Ectodermal cell (in vitro differentiated cells): Measurements from ENCODE around the gene NHEJ1.
"Not testable (repeated sequence)": the region's sequence is repeated elsewhere in the genome, so short reads cannot be mapped to it uniquely, and the experiment has no call there.

ENCODE experiments used
- H3K27ac ChIP-seq: 2 replicates; pipeline ENCODE4 v1.7.0; 2013; ENCODE audit warnings: mild to moderate bottlenecking, low read depth, low read length; ENCODE audit not compliant: insufficient read depth, poor library complexity, severe bottlenecking
- H3K27me3 ChIP-seq: 2 replicates; pipeline ENCODE4 v1.7.0; 2013; ENCODE audit warnings: mild to moderate bottlenecking, low read length; ENCODE audit not compliant: insufficient read depth, control insufficient read depth, poor library complexity, severe bottlenecking
- H3K36me3 ChIP-seq: one replicate; pipeline ENCODE4 v1.7.0; 2013; ENCODE audit warnings: low read length; ENCODE audit not compliant: control insufficient read depth, insufficient read depth
- H3K4me1 ChIP-seq: one replicate; pipeline ENCODE4 v1.7.0; 2013; ENCODE audit warnings: low read length; ENCODE audit not compliant: control insufficient read depth, insufficient read depth
- H3K4me3 ChIP-seq: 2 replicates; pipeline ENCODE4 v1.7.0; 2013; ENCODE audit warnings: low read depth, low read length, control low read depth; ENCODE audit not compliant: insufficient read depth
- H3K9me3 ChIP-seq: 2 replicates; pipeline ENCODE4 v1.7.0; 2013; ENCODE audit warnings: mild to moderate bottlenecking, low read length, moderate library complexity; ENCODE audit not compliant: control insufficient read depth
- WGBS, 2 experiments: methylation state at CpG; one replicate each; pipeline ENCODE4 v1.1.7; 2013; ENCODE audit warnings: missing lambda C conversion rate in 2 of 2; 5-methylcytosine and 5-hydroxymethylcytosine counted together

NHEJ1 gene

GRCh38 chr2:219201331-219201730 lies 40.7 kb upstream of the NHEJ1 start:
- not testable (repeated sequence) for H3K9me3 ChIP-seq, H3K36me3 ChIP-seq, H3K4me1 ChIP-seq, H3K27me3 ChIP-seq, H3K4me3 ChIP-seq, H3K27ac ChIP-seq
- WGBS, 2 experiments, result 91% methylated on average over 20 to 21 of the region's 21 CpGs

- H3K27ac ChIP-seq, H3K36me3 ChIP-seq, H3K27me3 ChIP-seq, H3K4me3 ChIP-seq, H3K4me1 ChIP-seq, H3K9me3 ChIP-seq: not testable (repeated sequence)
- WGBS, 2 experiments, result 90% methylated on average over 24 to 26 of the region's 26 CpGs
Observed at GRCh38 chr2:219200502-219201326, 40.1 kb upstream of the NHEJ1 start.

GRCh38 chr2:219199470-219200211 lies 39.0 kb upstream of the NHEJ1 start:
- WGBS, 2 experiments, result 88 to 89% methylated on average over 10 to 12 of the region's 12 CpGs
- no peaks in the 10 kb centered on the region for H3K27me3 ChIP-seq
- H3K4me1 ChIP-seq, result no peaks in the 10 kb centered on the region
- no peak overlapping the region for H3K27ac ChIP-seq
- H3K36me3 ChIP-seq, result no peaks in the 10 kb centered on the region
- H3K9me3 ChIP-seq, result no peaks in the 10 kb centered on the region
- H3K4me3 ChIP-seq, result no peak overlapping the region

DNA sequence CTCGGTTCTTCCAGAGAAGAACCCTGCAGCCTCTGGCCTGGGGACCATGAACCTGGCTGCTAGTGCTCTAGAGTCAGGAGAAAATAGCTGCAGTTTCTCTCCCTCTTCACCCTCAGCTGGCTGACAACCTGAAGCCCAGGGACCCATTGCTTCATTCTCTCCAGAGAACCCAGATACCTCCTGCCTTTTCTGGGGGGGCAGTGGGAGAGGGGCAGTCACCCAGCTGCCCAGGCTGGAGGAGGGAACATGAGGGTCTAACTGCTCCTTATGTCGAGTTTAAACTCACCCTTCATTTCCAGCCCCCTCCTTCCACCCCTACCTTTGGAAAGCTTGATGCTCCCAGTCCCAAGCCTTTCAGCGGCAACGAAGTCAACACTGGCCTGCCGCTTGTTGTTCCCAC lies 38.4 kb upstream of the NHEJ1 start:
- Histone ChIP-seq H3K9me3 (no peaks in the 10 kb centered on the region), H3K27ac (no peak overlapping the region), H3K4me1 (no peaks in the 10 kb centered on the region), H3K36me3 (no peaks in the 10 kb centered on the region), H3K4me3 (no peak overlapping the region), H3K27me3 (no peaks in the 10 kb centered on the region)
- WGBS, 2 experiments, result 78 to 82% methylated on average over 5 of the region's 5 CpGs

DNA sequence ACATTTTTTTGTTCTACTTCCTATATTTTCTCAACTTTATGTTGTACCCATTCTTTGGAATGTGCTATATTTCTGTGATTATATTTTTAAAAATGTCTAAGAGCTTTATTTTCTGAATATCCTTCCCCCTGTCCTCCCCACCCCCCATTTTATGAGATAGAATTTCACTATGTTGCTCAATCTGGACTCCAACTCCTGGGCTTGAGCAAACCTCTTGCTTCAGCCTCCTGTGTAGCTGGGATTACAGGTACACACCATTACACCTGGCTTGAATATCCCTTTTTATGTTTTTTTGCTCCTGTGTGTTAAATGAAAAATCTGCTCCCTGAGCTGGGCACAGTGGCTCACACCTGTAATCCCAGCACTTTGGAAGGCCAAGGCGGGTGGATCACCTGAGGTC lies 36.8 kb upstream of the NHEJ1 start:
- 88 to 100% methylated on average over 1 of the region's 1 CpG for WGBS, 2 experiments
- no peaks in the 10 kb centered on the region for H3K9me3 ChIP-seq
- H3K27ac ChIP-seq, result no peak overlapping the region
- H3K4me1 ChIP-seq, result no peaks in the 10 kb centered on the region
- no peaks in the 10 kb centered on the region for H3K27me3 ChIP-seq
- no peaks in the 10 kb centered on the region for H3K36me3 ChIP-seq
- H3K4me3 ChIP-seq, result no peak overlapping the region

DNA sequence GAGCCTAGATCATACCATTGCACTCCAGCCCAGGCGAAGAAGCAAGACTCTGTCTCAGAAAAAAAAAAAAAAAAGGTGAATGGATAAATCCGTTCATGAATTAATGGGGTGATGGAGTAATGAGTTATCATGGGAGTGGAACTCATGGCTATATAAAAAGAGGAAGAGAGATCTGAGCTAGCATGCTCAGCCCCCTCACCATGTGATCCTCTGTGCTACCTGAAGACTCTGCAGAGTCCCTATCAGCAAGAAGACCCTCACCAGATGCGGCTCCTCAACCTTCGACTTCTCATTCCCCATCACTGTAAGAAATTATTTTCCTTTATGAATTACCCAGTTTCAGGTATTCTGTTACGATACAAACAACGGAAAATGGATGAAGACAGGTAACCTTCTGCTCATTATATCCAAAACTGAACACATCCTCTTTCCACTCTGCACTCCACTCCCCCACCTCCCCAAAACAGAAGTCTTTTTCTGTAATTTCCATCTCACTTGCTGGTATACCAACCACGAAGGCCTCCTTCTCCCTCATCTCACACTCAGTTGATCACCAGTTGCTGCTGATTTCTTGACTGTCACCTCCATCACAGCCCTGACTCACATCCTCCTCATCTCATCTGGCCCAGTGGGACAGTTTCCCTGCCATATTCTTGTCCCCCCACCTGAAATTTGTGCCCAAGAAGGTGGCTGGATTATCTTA lies 26.3 kb upstream of the NHEJ1 start:
- H3K36me3 ChIP-seq, result peaks cover 11% of the 10 kb centered on the region
- no peaks in the 10 kb centered on the region for H3K4me1 ChIP-seq
- no peak overlapping the region for H3K4me3 ChIP-seq
- H3K9me3 ChIP-seq, result no peaks in the 10 kb centered on the region
- H3K27me3 ChIP-seq, result no peaks in the 10 kb centered on the region
- H3K27ac ChIP-seq, result no peak overlapping the region
- 88 to 92% methylated on average over 7 of the region's 7 CpGs for WGBS, 2 experiments

DNA sequence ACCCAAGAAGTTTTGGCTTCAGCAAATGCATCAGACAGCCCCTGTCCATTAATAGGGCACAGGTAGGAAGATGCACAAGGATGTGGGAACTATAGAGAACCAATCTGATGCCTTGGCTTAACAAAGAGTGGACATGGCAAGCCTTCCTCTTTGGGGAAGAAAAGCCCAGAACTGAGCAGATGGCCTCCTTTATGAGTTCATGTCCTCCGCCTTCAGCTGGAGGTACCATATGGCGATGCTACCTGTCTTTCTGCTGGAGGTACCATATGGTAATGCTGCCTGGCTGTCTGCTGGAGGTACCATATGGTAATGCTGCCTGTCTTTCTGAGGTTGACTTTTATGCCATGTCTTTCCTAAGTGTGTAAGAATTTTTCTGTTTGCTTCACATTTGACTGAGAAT lies 23.5 kb upstream of the NHEJ1 start:
- WGBS, 2 experiments, result 96 to 98% methylated on average over 2 of the region's 2 CpGs
- Histone ChIP-seq H3K36me3 (peaks cover 35% of the 10 kb centered on the region), H3K27me3 (no peaks in the 10 kb centered on the region), H3K9me3 (no peaks in the 10 kb centered on the region), H3K4me3 (no peak overlapping the region), H3K4me1 (peaks cover 3% of the 10 kb centered on the region), H3K27ac (no peak overlapping the region)

DNA sequence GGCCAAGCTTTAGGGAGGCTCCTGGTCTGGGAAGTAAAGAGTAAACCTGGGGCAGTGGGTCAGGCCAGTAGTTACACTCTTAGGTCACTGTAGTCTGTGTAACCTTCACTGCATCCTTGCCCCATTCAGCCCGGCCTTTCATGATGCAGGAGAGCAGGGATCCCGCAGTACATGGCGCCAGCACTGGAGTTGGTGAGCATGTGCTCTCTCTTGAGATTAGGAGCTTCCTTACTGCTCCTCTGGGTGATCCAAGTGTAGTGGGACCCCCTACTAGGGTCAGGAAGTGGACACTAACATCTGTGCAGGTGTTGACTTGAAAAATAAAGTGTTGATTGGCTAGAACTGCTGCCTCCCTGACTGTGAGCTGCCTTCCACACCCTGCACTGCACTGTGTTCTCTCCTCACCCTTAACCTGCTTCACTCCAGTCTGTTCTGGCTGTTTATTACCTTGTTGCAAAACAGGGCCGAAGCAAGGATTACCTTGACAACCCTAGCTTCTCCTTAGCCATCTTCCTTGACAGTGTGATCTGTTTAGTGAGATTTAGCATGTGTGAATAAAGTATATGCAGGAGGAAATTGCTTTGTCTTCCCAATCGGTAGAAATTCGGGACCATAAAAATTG lies 22.6 kb upstream of the NHEJ1 start:
- H3K36me3 ChIP-seq, result peaks cover 35% of the 10 kb centered on the region
- 92 to 94% methylated on average over 6 of the region's 6 CpGs for WGBS, 2 experiments
- no peak overlapping the region for H3K27ac ChIP-seq
- no peaks in the 10 kb centered on the region for H3K27me3 ChIP-seq
- no peak overlapping the region for H3K4me3 ChIP-seq
- no peaks in the 10 kb centered on the region for H3K9me3 ChIP-seq
- H3K4me1 ChIP-seq, result peaks cover 9% of the 10 kb centered on the region

GRCh38 chr2:219182331-219183150 lies 21.9 kb upstream of the NHEJ1 start:
- Histone ChIP-seq H3K4me3 (no peak overlapping the region), H3K27me3 (no peaks in the 10 kb centered on the region), H3K4me1 (peaks cover 9% of the 10 kb centered on the region), H3K9me3 (no peaks in the 10 kb centered on the region), H3K27ac (no peak overlapping the region), H3K36me3 (peaks cover 35% of the 10 kb centered on the region)
- WGBS, 2 experiments, result 94% methylated on average over 8 of the region's 8 CpGs
